HepG2 (cell line): ENCODE measurements around the gene MRPS14. TPM values are rescaled to one million over a fixed set of nuclear protein-coding genes. Genes with fewer than 3 reads are reported as not detected.

Source experiments
- AGO1 ChIP-seq: fragments of 200-400 bp; formaldehyde crosslinking; IDR thresholded peaks from 2 replicates; pipeline ENCODE4 v1.6.1; 2017; ENCODE audit warnings: mild to moderate bottlenecking, low read depth, low read length, moderate library complexity; ENCODE audit not compliant: poor library complexity, severe bottlenecking
- ATF7 ChIP-seq, 2 experiments: fragments of 450-650 bp in 1 of 2; sonication (generic) in 1 of 2; formaldehyde crosslinking in 1 of 2; IDR thresholded peaks; 2 replicates each; pipeline versions ENCODE4 v1.4.0 to v1.6.1; 2016 to 2020; ENCODE audit warnings: antibody characterized with exemption in 1 of 2, mild to moderate bottlenecking in 1 of 2, missing genetic modification reagents in 1 of 2
- FOXA3 ChIP-seq: IDR thresholded peaks from 2 replicates; pipeline ENCODE4 v1.6.1; 2016; ENCODE audit warnings: missing genetic modification reagents, missing compliant biosample characterization
- HOXA5 ChIP-seq: sonication (generic); formaldehyde crosslinking; IDR thresholded peaks from 2 replicates; pipeline ENCODE4 v1.4.0; 2020; ENCODE audit warnings: missing genetic modification reagents
- JUN ChIP-seq: sonication (generic); formaldehyde crosslinking; IDR thresholded peaks from 2 replicates; pipeline ENCODE4 v1.4.0; 2020; ENCODE audit warnings: mild to moderate bottlenecking, missing genetic modification reagents
- KLF15 ChIP-seq: sonication (generic); formaldehyde crosslinking; IDR thresholded peaks from 2 replicates; pipeline ENCODE4 v1.8.1; 2023; ENCODE audit warnings: borderline replicate concordance, mild to moderate bottlenecking, inconsistent platforms, missing genetic modification reagents, mixed read lengths
- MATR3 ChIP-seq: sonication (generic); formaldehyde crosslinking; IDR thresholded peaks from 2 replicates; pipeline ENCODE4 v1.4.0; 2020; ENCODE audit warnings: missing genetic modification reagents
- NFIB ChIP-seq: sonication (generic); formaldehyde crosslinking; IDR thresholded peaks from 2 replicates; pipeline ENCODE4 v1.9.0; 2021; ENCODE audit warnings: missing genetic modification reagents, mild to moderate bottlenecking, borderline replicate concordance
- SP140L ChIP-seq: sonication (generic); formaldehyde crosslinking; IDR thresholded peaks from 2 replicates; pipeline ENCODE4 v1.4.0; 2020; ENCODE audit warnings: missing genetic modification reagents, borderline replicate concordance
- TIGD3 ChIP-seq: sonication (generic); formaldehyde crosslinking; IDR thresholded peaks from 2 replicates; pipeline ENCODE4 v1.5.1; 2020; ENCODE audit warnings: mild to moderate bottlenecking, missing genetic modification reagents, borderline replicate concordance
- ZHX2 ChIP-seq, 2 experiments: sonication (generic) in 1 of 2; formaldehyde crosslinking in 1 of 2; IDR thresholded peaks; 2 replicates each; pipeline versions ENCODE4 v1.6.1 to v1.9.0; 2014 to 2022; ENCODE audit warnings: antibody characterized with exemption in 1 of 2, borderline replicate concordance in 1 of 2, inconsistent platforms in 1 of 2, low read depth in 1 of 2, missing genetic modification reagents in 1 of 2
- ZNF136 ChIP-seq: sonication (generic); formaldehyde crosslinking; IDR thresholded peaks from 2 replicates; pipeline ENCODE4 v1.8.1; 2022; ENCODE audit warnings: low read depth, mild to moderate bottlenecking, moderate library complexity, missing genetic modification reagents
- ZNF337 ChIP-seq: sonication (generic); formaldehyde crosslinking; IDR thresholded peaks from 2 replicates; pipeline ENCODE4 v1.5.1; 2020; ENCODE audit warnings: missing genetic modification reagents, low read depth, mild to moderate bottlenecking, borderline replicate concordance
- polyA plus RNA-seq, 8 experiments: library from polyadenylated mRNA; depleted of rRNA in 3 of 8; stranded (reverse) in 7 of 8; unstranded in 1 of 8; fragments of >200 nt; fragmentation: Illumina TruSeq in 4 of 8; extraction: Trizol in 4 of 8; gene quantifications; 2 replicates each; pipeline versions ENCODE4 v1.2.1 to v1.2.3, GENCODE V29; 2011 to 2016; ENCODE audit warnings: low read depth in 4 of 8, missing spikeins in 1 of 8, mixed read lengths in 1 of 8; ENCODE audit not compliant: insufficient read depth in 1 of 8
- total RNA-seq, 5 experiments: library from RNA; depleted of rRNA; stranded (reverse); fragments of >200 nt; fragmentation: Illumina TruSeq; extraction: Trizol; gene quantifications; 2 replicates each; pipeline ENCODE4 v1.2.3, GENCODE V29; 2016; ENCODE audit warnings: low read depth in 1 of 5
- TF ChIP-seq, protein P1 (sequence below): sonication (generic); formaldehyde crosslinking; conservative IDR thresholded peaks from 2 replicates; pipeline ENCODE4 v1.4.0; 2020; ENCODE audit warnings: mild to moderate bottlenecking, missing genetic modification reagents, moderate library complexity
- TF ChIP-seq, protein P2 (sequence below): IDR thresholded peaks from 2 replicates; pipeline ENCODE4 v1.6.1; 2012; ENCODE audit warnings: low read depth, low read length, improper control_type of control experiment

The MRPS14 gene
- total and polyA plus RNA-seq, 2 of the 13 experiments (the other 11 are each of a cell fraction or from before 2014, with no cell fraction given) = 36.6 to 43.2 TPM

- TF ChIP-seq, protein P1, sequence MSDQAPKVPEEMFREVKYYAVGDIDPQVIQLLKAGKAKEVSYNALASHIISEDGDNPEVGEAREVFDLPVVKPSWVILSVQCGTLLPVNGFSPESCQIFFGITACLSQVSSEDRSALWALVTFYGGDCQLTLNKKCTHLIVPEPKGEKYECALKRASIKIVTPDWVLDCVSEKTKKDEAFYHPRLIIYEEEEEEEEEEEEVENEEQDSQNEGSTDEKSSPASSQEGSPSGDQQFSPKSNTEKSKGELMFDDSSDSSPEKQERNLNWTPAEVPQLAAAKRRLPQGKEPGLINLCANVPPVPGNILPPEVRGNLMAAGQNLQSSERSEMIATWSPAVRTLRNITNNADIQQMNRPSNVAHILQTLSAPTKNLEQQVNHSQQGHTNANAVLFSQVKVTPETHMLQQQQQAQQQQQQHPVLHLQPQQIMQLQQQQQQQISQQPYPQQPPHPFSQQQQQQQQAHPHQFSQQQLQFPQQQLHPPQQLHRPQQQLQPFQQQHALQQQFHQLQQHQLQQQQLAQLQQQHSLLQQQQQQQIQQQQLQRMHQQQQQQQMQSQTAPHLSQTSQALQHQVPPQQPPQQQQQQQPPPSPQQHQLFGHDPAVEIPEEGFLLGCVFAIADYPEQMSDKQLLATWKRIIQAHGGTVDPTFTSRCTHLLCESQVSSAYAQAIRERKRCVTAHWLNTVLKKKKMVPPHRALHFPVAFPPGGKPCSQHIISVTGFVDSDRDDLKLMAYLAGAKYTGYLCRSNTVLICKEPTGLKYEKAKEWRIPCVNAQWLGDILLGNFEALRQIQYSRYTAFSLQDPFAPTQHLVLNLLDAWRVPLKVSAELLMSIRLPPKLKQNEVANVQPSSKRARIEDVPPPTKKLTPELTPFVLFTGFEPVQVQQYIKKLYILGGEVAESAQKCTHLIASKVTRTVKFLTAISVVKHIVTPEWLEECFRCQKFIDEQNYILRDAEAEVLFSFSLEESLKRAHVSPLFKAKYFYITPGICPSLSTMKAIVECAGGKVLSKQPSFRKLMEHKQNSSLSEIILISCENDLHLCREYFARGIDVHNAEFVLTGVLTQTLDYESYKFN (CRISPR knock-in tag) = peak; percentile 75
- TF ChIP-seq, protein P2, sequence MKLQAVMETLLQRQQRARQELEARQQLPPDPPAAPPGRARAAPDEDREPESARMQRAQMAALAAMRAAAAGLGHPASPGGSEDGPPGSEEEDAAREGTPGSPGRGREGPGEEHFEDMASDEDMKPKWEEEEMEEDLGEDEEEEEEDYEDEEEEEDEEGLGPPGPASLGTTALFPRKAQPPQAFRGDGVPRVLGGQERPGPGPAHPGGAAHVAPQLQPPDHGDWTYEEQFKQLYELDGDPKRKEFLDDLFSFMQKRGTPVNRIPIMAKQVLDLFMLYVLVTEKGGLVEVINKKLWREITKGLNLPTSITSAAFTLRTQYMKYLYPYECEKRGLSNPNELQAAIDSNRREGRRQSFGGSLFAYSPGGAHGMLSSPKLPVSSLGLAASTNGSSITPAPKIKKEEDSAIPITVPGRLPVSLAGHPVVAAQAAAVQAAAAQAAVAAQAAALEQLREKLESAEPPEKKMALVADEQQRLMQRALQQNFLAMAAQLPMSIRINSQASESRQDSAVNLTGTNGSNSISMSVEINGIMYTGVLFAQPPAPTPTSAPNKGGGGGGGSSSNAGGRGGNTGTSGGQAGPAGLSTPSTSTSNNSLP = 0 out of 2 replicates have a peak, but pooled peaks have one; percentile 52
- TF ChIP-seq ATF7 (IDR thresholded peaks at IDR 0.05) (no peak), ATF7 (CRISPR knock-in tag; IDR thresholded peaks at IDR 0.05) (no peak), KLF15 (CRISPR knock-in tag) (no peak), TIGD3 (CRISPR knock-in tag) (no peak), JUN (CRISPR knock-in tag) (no peak), ZNF136 (CRISPR knock-in tag) (no peak; the same call in 1 of the 2 replicates), MATR3 (no peak), AGO1 (no peak), NFIB (no peak), SP140L (CRISPR knock-in tag) (no peak), FOXA3 (CRISPR knock-in tag) (peak; percentile 41; the same call in 1 of the 2 replicates), ZHX2 (IDR thresholded peaks at IDR 0.05; ENCODE audit: low read depth) (no peak), ZHX2 (CRISPR knock-in tag; IDR thresholded peaks at IDR 0.05; ENCODE audit: borderline replicate concordance) (no peak), HOXA5 (no peak), ZNF337 (CRISPR knock-in tag) (no peak)
These were observed 28.1 kb downstream of the MRPS14 start (continued) for GRCh38 chr1:174995121-174995520.
